ENCODE measurements around the gene PDE10A.

DNA sequence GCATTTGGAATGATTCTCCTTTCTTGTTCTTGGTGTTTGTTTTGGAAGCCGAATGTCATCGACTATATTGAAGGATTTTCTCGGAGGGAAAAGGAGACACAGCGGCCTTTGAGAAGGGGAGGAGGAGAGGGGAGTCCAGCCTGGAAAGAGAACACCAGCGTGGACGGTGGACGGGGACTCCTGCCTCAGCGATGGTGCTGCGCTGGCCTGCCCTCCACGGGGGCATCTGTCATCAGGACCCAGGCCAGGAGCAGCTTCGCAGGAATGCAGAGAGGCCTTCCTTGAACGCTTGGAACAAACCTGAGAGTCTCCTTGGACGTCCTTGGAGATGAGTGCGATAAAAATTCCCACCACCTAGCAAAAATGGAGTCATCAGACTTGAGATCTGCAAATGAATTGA, 345.3 kb downstream of the PDE10A start:
- TF ChIP-seq EP300 (IDR thresholded peaks at IDR 0.05) (no peak), CTCF (IDR thresholded peaks at IDR 0.05) (no peak), POLR2A (IDR thresholded peaks at IDR 0.05) (no peak), POLR2AphosphoS5 (IDR thresholded peaks at IDR 0.05) (no peak)
